ENCODE data around the gene DEDD. TPM values are rescaled to one million over a fixed set of nuclear protein-coding genes. Genes with fewer than 3 reads are reported as not detected.

The DEDD gene
- total RNA-seq, 1 experiment from 2014 or later, result 40.4 TPM

GRCh38 chr1:161165742-161166668 lies 33.5 kb upstream of the DEDD start, which contains the start of gene PPOX:
PPOX (plus strand) TSS chr1:161166426; CDS start chr1:161166848, 422 bp downstream.
- H3K27me3 Mint-ChIP-seq (ENCODE audit: unreplicated experiment), result no peaks in the 10 kb centered on the region
- peaks cover 66% of the 10 kb centered on the region for H3K36me3 Mint-ChIP-seq (ENCODE audit: insufficient read depth, unreplicated experiment)
- peak; percentile 58 for TF ChIP-seq CTCF (IDR thresholded peaks at IDR 0.05; ENCODE audit: unreplicated experiment)
- peak within 1 kb of the TSS; percentile 94 for H3K27ac Mint-ChIP-seq (ENCODE audit: unreplicated experiment)
- intact Hi-C loops (cut with micrococcal nuclease; ENCODE audit: unreplicated experiment), result no loop called here
- CTCF ChIA-PET, result interaction anchor here (0.5 to 1.3 kb wide), 10 partner anchors 8 to 224 kb away, joined by 3 to 10 read pairs (median 5); partner anchors contain the start of genes B4GALT3, DEDD, PCP4L1 and TOMM40L
- DNase-seq, result peak; percentile 96
- H3K9me3 Mint-ChIP-seq (ENCODE audit: low read depth, unreplicated experiment), result no peaks in the 10 kb centered on the region
- peak within 1 kb of the TSS; percentile 93 for H3K4me3 Mint-ChIP-seq (ENCODE audit: low read depth, unreplicated experiment)
- BruUV-seq (replicated peaks), result no TSS peak
- peaks cover 7% of the 10 kb centered on the region for H3K4me1 Mint-ChIP-seq (ENCODE audit: low read depth, unreplicated experiment)

GRCh38 chr1:161164901-161165610 lies 32.6 kb upstream of the DEDD start:
- no peak for DNase-seq
- no peak for TF ChIP-seq CTCF (IDR thresholded peaks at IDR 0.05; ENCODE audit: unreplicated experiment)
- Mint-ChIP-seq H3K27me3 (ENCODE audit: unreplicated experiment) (no peaks in the 10 kb centered on the region), H3K9me3 (ENCODE audit: low read depth, unreplicated experiment) (no peaks in the 10 kb centered on the region), H3K4me1 (ENCODE audit: low read depth, unreplicated experiment) (peaks cover 15% of the 10 kb centered on the region), H3K4me3 (ENCODE audit: low read depth, unreplicated experiment) (peak overlapping the region; percentile 93), H3K36me3 (ENCODE audit: insufficient read depth, unreplicated experiment) (peaks cover 71% of the 10 kb centered on the region), H3K27ac (ENCODE audit: unreplicated experiment) (peak overlapping the region; percentile 94)
- intact Hi-C loops (cut with micrococcal nuclease; ENCODE audit: unreplicated experiment), result no loop called here
- no TSS peak for BruUV-seq (replicated peaks)
- CTCF ChIA-PET, result interaction anchor here (0.5 to 1.3 kb wide), 5 partner anchors 10 to 225 kb away, joined by 3 to 10 read pairs (median 7); partner anchors contain the start of genes B4GALT3 and UFC1

- CTCF ChIA-PET, result no interaction called here
- no TSS peak for BruUV-seq (replicated peaks)
- peaks cover 25% of the 10 kb centered on the region for H3K4me1 Mint-ChIP-seq (ENCODE audit: low read depth, unreplicated experiment)
- intact Hi-C loops (cut with micrococcal nuclease; ENCODE audit: unreplicated experiment), result no loop called here
- TF ChIP-seq CTCF (IDR thresholded peaks at IDR 0.05; ENCODE audit: unreplicated experiment), result no peak
- H3K36me3 Mint-ChIP-seq (ENCODE audit: insufficient read depth, unreplicated experiment), result peaks cover 84% of the 10 kb centered on the region
- no peak overlapping the region for H3K27ac Mint-ChIP-seq (ENCODE audit: unreplicated experiment)
- H3K4me3 Mint-ChIP-seq (ENCODE audit: low read depth, unreplicated experiment), result no peak overlapping the region
- no peaks in the 10 kb centered on the region for H3K27me3 Mint-ChIP-seq (ENCODE audit: unreplicated experiment)
- no peaks in the 10 kb centered on the region for H3K9me3 Mint-ChIP-seq (ENCODE audit: low read depth, unreplicated experiment)
- no peak for DNase-seq
Observed at GRCh38 chr1:161163793-161164192, 31.3 kb upstream of the DEDD start.

- no peak overlapping the region for H3K4me3 Mint-ChIP-seq (ENCODE audit: low read depth, unreplicated experiment)
- DNase-seq, result no peak
- H3K9me3 Mint-ChIP-seq (ENCODE audit: low read depth, unreplicated experiment), result no peaks in the 10 kb centered on the region
- peaks cover 87% of the 10 kb centered on the region for H3K36me3 Mint-ChIP-seq (ENCODE audit: insufficient read depth, unreplicated experiment)
- H3K27ac Mint-ChIP-seq (ENCODE audit: unreplicated experiment), result no peak overlapping the region
- intact Hi-C loops (cut with micrococcal nuclease; ENCODE audit: unreplicated experiment), result no loop called here
- TF ChIP-seq CTCF (IDR thresholded peaks at IDR 0.05; ENCODE audit: unreplicated experiment), result no peak
- peaks cover 35% of the 10 kb centered on the region for H3K4me1 Mint-ChIP-seq (ENCODE audit: low read depth, unreplicated experiment)
- H3K27me3 Mint-ChIP-seq (ENCODE audit: unreplicated experiment), result no peaks in the 10 kb centered on the region
- BruUV-seq (replicated peaks), result no TSS peak
- CTCF ChIA-PET, result no interaction called here
Observed at GRCh38 chr1:161162806-161163205, 30.3 kb upstream of the DEDD start.
